ENCODE measurements around the gene NEK10.

The NEK10 gene

DNA sequence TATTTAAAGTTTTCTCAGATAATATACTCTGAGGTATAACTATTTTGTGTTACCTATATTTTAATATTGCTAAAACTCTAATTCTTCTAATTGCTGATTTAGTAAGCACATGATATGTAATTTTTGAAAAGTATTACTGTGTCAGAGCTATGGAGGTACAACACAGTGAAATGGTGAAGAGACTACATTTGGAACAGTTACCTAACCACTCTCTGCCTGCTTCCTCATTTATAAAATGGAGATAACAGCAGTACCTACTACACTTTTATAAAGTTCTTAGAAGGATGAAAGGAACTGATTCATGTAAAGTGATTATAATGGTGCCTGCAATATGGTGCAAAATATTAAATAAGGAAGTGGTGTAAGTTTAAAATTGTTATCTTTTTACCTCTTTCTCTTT is 16.3 kb upstream of the NEK10 start:
- no peak overlapping the region for H3K4me2 ChIP-seq (ENCODE audit: low read depth, low read length)
- H3K9me2 ChIP-seq (replicated peaks; ENCODE audit: insufficient read depth, low read length): no peaks in the 10 kb centered on the region
- H3K9me3 ChIP-seq (replicated peaks; ENCODE audit: insufficient read depth, low read length): no peaks in the 10 kb centered on the region
- DNase-seq: no peak
- H4K20me1 ChIP-seq (ENCODE audit: insufficient read depth, low read length): no peaks in the 10 kb centered on the region
- H3K79me2 ChIP-seq (ENCODE audit: low read length): no peaks in the 10 kb centered on the region
- H3K27me3 ChIP-seq (replicated peaks; ENCODE audit: insufficient read depth, low read length): no peaks in the 10 kb centered on the region
- H3K27ac ChIP-seq (ENCODE audit: low read length): no peak overlapping the region
- H2AFZ ChIP-seq (ENCODE audit: low read length): no peak overlapping the region
- no peaks in the 10 kb centered on the region for H3K36me3 ChIP-seq (replicated peaks; ENCODE audit: insufficient read depth, low read length)
- H3K4me1 ChIP-seq (ENCODE audit: low read length): no peaks in the 10 kb centered on the region
- no peaks in the 10 kb centered on the region for H3F3A ChIP-seq (ENCODE audit: insufficient read depth, low read length)
- no peak overlapping the region for H3K9ac ChIP-seq (ENCODE audit: low read length)
- TF ChIP-seq EZH2phosphoT487 (IDR thresholded peaks at IDR 0.05; ENCODE audit: low read length) (no peak), EZH2 (optimal IDR thresholded peaks at IDR 0.05; ENCODE audit: low read depth, low read length) (no peak)
- TF ChIP-seq, protein P1, sequence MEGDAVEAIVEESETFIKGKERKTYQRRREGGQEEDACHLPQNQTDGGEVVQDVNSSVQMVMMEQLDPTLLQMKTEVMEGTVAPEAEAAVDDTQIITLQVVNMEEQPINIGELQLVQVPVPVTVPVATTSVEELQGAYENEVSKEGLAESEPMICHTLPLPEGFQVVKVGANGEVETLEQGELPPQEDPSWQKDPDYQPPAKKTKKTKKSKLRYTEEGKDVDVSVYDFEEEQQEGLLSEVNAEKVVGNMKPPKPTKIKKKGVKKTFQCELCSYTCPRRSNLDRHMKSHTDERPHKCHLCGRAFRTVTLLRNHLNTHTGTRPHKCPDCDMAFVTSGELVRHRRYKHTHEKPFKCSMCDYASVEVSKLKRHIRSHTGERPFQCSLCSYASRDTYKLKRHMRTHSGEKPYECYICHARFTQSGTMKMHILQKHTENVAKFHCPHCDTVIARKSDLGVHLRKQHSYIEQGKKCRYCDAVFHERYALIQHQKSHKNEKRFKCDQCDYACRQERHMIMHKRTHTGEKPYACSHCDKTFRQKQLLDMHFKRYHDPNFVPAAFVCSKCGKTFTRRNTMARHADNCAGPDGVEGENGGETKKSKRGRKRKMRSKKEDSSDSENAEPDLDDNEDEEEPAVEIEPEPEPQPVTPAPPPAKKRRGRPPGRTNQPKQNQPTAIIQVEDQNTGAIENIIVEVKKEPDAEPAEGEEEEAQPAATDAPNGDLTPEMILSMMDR (IDR thresholded peaks at IDR 0.05; ENCODE audit: low read length): no peak
- H3K4me3 ChIP-seq (ENCODE audit: low read length): no peak overlapping the region

DNA sequence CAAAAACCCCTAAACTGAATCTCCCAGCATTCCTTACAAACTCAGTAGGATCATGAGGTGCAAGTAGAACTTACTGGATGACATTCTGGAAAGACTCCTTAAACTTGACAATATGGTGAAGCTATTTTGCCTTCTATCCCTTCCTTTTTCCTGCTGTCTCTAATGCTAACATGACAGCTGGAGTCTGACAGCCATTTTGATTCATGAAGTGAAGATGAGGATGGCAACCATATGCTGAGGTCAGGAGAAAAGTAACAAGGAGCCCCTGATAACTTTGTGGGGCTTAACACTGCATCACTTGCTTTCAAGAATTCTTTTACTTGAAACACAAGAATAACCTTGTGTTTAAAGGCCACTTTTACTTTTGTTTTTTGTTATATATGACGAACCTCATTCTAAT is 15.0 kb upstream of the NEK10 start:
- no peaks in the 10 kb centered on the region for H3K36me3 ChIP-seq (replicated peaks; ENCODE audit: insufficient read depth, low read length)
- no peaks in the 10 kb centered on the region for H3K9me2 ChIP-seq (replicated peaks; ENCODE audit: insufficient read depth, low read length)
- no peak overlapping the region for H3K27ac ChIP-seq (ENCODE audit: low read length)
- no peaks in the 10 kb centered on the region for H3K9me3 ChIP-seq (replicated peaks; ENCODE audit: insufficient read depth, low read length)
- no peaks in the 10 kb centered on the region for H3F3A ChIP-seq (ENCODE audit: insufficient read depth, low read length)
- TF ChIP-seq EZH2 (optimal IDR thresholded peaks at IDR 0.05; ENCODE audit: low read depth, low read length): no peak
- TF ChIP-seq, protein P1 (IDR thresholded peaks at IDR 0.05; ENCODE audit: low read length): no peak
- TF ChIP-seq EZH2phosphoT487 (IDR thresholded peaks at IDR 0.05; ENCODE audit: low read length): no peak
- H3K4me2 ChIP-seq (ENCODE audit: low read depth, low read length): no peak overlapping the region
- H4K20me1 ChIP-seq (ENCODE audit: insufficient read depth, low read length): no peaks in the 10 kb centered on the region
- no peak for DNase-seq
- H3K4me1 ChIP-seq (ENCODE audit: low read length): no peaks in the 10 kb centered on the region
- H2AFZ ChIP-seq (ENCODE audit: low read length): no peak overlapping the region
- no peaks in the 10 kb centered on the region for H3K27me3 ChIP-seq (replicated peaks; ENCODE audit: insufficient read depth, low read length)
- H3K9ac ChIP-seq (ENCODE audit: low read length): no peak overlapping the region
- no peaks in the 10 kb centered on the region for H3K79me2 ChIP-seq (ENCODE audit: low read length)
- no peak overlapping the region for H3K4me3 ChIP-seq (ENCODE audit: low read length)

DNA sequence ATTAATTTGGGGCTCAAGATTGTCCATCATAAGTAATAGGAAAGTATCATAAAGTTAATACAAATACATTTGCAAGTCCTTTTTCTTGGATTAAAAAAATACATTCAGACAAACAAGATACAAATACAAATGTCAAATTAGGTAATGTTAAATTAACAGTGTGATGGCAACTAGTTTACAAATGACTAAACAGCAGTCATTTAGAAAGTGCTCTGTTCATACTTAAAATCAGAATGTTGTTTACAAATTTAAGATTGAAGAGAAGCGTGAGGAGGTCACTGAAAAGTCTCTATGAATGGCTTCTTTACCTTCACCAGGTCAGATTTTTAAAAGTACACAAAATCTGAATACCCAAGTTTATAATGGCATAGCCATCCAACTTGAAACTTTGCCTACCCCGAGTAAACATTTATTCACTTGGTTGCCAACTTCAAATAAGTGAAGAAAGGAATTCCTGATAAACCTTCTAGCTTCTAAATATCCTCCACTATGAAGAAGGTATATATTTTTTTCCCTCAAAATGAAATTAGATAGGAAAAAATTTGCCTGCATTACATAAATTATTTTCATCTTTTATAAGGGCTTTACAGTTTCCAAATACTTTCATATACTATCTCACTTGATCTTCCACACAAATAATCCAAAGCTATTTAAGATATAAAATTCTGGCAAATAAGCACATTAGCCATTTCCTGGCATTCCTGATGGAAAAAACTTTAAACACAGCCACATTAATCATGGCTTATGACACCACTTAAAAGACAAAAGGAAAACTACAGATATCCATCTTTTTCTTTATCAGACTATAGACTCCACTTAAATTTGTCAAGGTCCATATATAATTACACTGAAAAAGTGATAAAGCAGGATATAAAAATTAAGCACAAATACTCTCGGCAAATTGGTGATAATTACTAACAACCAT is 11.5 kb upstream of the NEK10 start:
- Histone ChIP-seq H3K9me2 (replicated peaks; ENCODE audit: insufficient read depth, low read length) (no peaks in the 10 kb centered on the region), H3K9me3 (replicated peaks; ENCODE audit: insufficient read depth, low read length) (no peaks in the 10 kb centered on the region), H3K4me3 (ENCODE audit: low read length) (no peak overlapping the region), H3K9ac (ENCODE audit: low read length) (no peak overlapping the region), H3F3A (ENCODE audit: insufficient read depth, low read length) (no peaks in the 10 kb centered on the region), H3K4me2 (ENCODE audit: low read depth, low read length) (no peak overlapping the region), H3K36me3 (replicated peaks; ENCODE audit: insufficient read depth, low read length) (no peaks in the 10 kb centered on the region), H3K4me1 (ENCODE audit: low read length) (no peaks in the 10 kb centered on the region), H2AFZ (ENCODE audit: low read length) (no peak overlapping the region), H3K79me2 (ENCODE audit: low read length) (no peaks in the 10 kb centered on the region), H4K20me1 (ENCODE audit: insufficient read depth, low read length) (no peaks in the 10 kb centered on the region), H3K27ac (ENCODE audit: low read length) (no peak overlapping the region), H3K27me3 (replicated peaks; ENCODE audit: insufficient read depth, low read length) (no peaks in the 10 kb centered on the region)
- TF ChIP-seq EZH2phosphoT487 (IDR thresholded peaks at IDR 0.05; ENCODE audit: low read length) (no peak), EZH2 (optimal IDR thresholded peaks at IDR 0.05; ENCODE audit: low read depth, low read length) (no peak)
- TF ChIP-seq, protein P1 (IDR thresholded peaks at IDR 0.05; ENCODE audit: low read length): no peak
- DNase-seq: no peak

Measured in MM.1S (cell line).